Retina (tissue), 1 donor: Measurements from ENCODE around the gene RAPGEF1.

Experiments
- DNase-seq: peaks from one replicate; pipeline ENCODE4 v3.0.0-alpha.2; 2016

The RAPGEF1 gene

DNA sequence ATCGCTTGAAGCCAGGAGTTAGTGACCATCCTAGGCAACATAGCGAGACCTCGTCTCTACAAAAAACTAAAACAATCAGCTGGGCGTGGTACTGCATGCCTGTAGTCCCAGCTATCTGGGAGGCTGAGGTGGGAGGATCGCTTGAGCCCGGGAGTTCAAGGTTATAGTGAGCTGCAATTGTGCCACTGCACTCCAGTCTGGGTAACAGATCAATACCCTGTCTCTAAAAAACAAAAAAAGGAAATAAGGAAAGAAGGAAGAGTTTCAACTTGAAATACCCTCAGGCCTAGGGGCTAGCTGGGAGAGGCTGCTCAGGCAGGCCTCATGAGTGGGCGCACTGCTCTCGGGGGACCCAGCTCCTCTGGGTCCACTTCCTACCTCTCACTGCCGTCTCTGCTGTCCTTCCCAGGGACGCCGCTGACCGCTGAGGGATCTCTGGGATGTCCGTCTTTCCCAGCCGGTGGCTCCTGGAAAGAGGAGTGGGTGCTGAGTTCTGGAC is 138.1 kb downstream of the RAPGEF1 start:
- no peak for DNase-seq

GRCh38 chr9:131598121-131598520 is 141.8 kb downstream of the RAPGEF1 start:
- no peak for DNase-seq

DNA sequence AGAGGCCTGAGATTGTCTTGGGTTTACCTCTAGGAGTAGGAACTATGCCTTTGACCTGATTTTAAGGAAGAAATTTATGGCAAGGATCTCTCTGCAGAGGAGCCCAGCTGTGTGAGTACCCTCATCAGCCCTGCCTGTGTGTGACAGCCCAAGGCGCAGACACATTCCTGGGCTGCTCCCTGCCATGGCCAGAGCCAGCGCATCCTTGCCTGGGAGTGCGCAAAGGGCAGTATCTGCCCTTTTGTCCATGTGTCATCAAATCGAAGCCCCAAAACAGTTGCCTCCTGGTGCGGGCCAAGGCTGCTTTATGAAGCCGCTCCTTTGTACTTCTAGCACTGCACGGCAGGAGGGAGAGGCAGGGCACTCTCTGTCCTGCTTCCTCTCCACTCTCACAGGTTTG is 142.6 kb downstream of the RAPGEF1 start:
- DNase-seq = no peak

DNA sequence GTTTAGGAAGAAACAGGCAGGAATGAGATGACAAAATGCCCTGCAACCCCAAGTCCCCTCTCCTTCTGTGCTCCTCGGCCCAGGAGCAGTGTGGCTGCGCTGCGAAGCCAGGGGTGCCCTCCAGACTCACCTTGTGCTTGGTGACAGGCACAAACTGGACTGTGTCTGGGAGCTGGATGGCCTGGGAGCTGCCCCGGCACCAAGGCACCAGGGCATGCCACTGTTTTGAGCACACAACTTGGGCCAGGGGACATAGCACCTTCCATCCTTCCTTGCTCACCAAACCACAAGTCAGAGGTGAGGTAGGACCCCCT is 143.5 kb downstream of the RAPGEF1 start:
- DNase-seq = no peak

DNA sequence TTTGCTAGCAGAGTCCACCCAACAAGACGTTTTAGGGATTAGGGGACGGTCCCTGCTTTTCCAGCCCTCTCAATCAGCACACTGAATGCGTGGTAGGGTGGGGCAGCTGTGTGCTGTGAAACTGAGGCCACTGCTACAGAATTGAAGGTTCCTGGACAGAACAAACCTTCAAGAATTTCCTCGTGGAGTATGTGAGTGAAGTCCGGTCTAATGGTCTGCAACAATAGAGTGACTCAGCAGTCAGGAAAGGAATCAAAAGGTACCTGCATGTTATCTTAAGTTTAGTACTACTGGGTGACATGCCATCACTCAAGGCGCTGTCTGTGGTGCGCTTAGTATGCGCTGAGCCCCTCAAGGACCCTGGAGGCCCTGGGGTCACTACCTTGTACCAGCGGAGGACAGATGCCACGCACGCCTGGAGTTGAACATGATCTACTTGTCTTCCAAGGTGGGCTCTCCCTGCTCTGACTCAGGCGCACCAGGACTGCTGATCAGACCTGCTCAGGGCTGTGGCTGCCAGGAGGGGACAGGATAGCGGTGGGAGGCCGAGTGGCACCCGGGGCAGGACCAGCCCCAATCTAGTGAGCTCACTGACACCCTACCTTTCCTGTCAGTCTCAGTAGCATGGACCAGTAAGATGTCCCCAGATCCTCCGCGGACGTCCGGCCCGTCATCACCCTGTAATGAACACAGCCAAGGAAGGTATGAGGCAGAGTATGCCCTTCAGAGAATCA is 144.0 kb downstream of the RAPGEF1 start:
- no peak for DNase-seq

DNA sequence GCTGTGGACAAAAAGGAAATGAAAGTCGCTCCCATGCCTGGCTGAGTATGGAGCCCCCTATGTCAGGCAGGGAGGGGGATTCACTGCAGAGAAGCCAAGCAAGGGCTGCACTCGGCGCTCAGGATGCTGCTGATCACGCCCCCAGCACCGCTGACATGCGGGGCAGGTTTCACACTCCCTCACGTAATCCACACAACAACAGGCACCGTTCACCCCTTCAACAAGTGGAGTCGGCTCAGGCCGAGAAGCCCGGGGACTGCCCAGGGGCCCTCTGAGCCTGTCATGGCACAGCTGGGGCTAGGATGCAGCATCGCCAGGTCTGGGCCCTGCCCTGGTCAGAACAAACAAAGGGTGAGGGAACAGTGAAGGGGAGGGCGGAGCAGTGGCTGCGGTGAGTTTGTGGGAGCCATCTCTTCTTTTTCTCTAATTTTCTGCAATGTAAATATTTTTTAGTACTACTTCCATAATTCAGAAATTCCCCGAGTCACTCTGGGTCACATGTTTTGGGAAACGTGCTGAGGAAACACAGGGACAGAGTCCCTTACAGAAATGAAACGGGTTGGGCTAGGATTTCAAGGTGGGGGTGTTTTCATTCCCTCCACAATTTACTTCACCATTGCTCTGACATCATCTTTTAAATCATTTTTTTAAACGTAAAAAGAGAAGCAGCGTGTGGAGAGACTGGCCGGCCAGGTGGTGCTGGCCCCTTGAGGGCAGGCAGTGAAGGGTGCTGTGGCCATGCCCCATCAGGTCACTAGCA is 144.8 kb downstream of the RAPGEF1 start:
- no peak for DNase-seq

DNA sequence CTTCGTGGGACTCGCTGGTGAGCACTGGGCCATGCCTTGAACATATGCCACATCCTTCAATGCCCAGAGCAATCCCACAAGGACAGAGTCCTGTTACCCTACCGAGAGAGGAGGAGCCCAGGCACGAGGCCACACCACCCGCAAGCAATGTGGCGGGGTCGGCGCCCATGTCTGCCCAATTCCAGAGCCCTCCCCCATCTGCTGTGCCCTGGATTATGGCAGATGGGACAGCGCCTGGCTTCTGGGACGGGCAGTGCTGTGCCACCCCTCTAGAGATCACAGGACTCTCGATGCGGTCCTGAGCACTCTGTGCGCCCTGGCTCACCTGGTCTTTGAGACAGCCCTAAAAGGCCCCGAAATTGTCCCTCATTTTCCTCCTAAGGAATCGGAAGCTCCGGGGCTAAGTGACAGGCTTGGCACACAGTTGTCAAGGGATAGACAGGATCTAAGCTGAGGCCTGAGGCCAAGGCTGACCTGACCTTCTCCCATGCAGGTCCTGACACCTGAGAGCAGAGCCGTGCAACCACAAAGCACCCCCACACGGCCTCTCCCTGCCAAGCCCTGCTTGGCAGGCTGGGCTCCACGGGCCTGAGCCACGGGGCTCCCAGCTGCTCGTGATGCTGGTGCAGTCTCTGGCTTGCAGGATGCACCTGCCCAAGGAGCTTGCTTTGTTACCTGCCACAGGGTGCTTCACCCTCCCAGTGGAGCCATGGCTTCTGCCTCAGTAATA is 145.8 kb downstream of the RAPGEF1 start:
- DNase-seq = no peak

DNA sequence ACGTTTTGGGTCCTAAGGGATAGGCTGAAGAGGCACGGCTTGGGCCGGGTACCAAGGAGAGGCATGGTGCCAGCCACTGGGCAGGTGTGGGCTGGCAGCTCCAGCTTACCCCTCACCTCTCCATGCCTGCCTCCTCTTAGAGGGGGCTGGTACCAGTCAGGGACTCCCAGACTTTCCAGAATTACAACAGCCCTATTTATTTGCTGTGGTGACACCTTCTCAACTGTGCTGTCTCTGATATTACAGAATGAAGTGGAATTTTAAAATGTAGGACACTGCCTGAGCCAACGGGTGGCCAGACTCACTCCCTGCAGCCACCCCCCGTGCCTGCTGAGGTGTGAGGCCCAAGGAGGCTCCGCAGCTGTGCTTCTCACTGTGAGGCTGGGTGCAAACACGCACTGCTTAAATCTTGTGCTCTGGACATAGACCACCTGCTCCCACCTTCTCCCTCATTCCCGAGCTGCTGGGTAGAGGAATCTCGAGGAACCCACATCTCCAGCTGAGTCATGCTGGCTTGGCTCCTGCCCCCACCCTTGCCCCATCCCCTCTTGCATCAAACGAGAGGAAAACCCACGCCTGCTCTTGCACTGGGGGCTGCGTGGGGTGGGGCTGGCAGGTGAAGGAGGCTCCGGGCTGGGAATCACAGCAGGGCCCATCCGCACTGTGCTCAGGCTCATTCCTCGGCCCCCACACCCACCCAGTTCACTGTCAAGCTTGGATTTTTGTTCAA is 146.6 kb downstream of the RAPGEF1 start:
- no peak for DNase-seq

DNA sequence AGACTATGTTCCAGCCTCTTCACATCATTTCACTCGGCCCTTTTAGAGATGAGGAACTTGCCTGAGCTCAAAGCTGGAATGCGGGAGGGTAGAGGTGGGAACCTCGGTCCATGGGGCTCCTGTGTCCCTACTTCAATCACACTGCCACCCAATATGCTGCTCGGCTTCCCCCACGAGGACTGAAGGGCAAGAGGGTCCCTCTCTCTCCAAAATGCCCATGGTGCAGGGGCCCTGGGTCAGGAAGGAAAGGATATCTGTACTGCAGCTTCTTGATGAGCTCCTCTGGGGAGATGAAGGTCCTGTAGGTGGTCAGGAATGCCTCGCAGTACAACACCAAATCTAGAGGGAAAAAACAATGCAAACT is 148.0 kb downstream of the RAPGEF1 start:
- no peak for DNase-seq

- peak; percentile 75 for DNase-seq
Observed at GRCh38 chr9:131590907-131591844, 148.7 kb downstream of the RAPGEF1 start.

DNA sequence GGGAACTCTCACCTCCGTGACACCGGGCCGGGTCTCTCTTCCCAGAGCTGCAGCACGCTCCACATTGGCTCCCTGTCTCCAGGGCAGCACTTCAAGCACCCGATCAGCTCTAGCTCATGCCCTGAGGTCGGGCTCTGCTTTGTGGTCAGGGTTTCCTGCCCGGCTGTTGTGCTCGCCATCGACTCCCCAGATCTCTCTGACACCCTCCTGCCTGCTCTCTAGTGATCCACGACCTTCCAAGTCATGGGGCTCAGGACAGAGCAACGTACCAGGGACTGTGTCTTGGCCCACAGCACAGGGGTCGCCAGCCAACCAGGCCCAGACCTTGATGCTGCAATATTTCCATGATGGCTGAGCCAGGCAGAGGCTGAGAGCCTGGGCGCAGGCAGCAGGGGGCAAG is 149.4 kb downstream of the RAPGEF1 start:
- DNase-seq = no peak

- no peak for DNase-seq
Observed at GRCh38 chr9:131589993-131590392, 149.9 kb downstream of the RAPGEF1 start.

- no peak for DNase-seq
Observed at GRCh38 chr9:131589124-131589711, 150.7 kb downstream of the RAPGEF1 start.

DNA sequence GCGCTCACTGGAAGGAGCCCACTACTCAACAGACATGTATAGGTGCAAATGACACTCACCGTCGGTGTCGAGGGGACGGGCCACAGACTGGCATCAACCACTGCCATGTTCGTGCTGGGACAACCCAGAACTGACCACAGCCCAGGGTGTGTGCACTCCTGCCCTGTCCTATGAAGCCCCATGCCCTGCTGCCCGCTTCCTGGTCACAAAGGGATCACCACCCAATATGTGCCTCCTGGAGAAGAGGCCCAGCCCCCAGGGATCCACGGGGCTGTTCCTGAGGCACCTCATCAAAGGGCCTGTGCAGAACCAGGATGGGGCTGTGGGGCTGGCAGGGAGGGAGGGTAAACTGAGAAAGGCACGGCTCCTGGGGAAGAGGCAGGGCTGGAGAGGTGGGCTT is 151.5 kb downstream of the RAPGEF1 start:
- DNase-seq = no peak

- no peak for DNase-seq
Observed at GRCh38 chr9:131587906-131588305, 152.0 kb downstream of the RAPGEF1 start.

- DNase-seq = no peak
Observed at GRCh38 chr9:131587331-131587730, 152.5 kb downstream of the RAPGEF1 start.

- no peak for DNase-seq
Observed at GRCh38 chr9:131585375-131585774, 154.5 kb downstream of the RAPGEF1 start.

- DNase-seq = no peak
Observed at GRCh38 chr9:131584858-131585257, 155.0 kb downstream of the RAPGEF1 start.

GRCh38 chr9:131583836-131584555 is 155.9 kb downstream of the RAPGEF1 start:
- no peak for DNase-seq

DNA sequence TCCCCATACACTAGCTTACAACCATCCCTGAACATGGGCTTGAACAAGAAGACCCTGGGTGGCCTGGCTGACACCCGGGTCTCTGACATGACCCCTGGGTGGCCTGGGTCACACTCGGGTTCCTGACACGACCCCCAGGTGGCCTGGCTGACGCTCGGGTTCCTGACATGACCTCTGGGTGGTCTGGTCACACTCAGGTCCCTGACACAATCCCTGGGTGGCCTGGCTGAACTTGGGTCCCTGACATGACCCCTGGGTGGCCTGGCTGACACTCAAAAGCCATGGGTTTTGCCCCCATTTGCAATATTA is 156.6 kb downstream of the RAPGEF1 start:
- DNase-seq = no peak
